GM12878 (cell line): ENCODE results near the gene FANK1. TPM values are rescaled to one million over a fixed set of nuclear protein-coding genes. Genes with fewer than 3 reads are reported as not detected.

Experiments
- ATAC-seq: fragments of 200-7000 bp; cut with Tn5 transposase; 3 replicates; pipeline ENCODE4 v1.9.1; 2020; ENCODE audit warnings: mild to moderate bottlenecking, moderate library complexity
- BruUV-seq: library from RNA; stranded (reverse); fragments of 400-500 nt; replicated peaks from 2 replicates; lab custom pipeline; 2021; lab: Mats Ljungman, UMichigan
- CTCF ChIA-PET: fragments of 300-600 bp; sonication (Branson Sonifier 250); formaldehyde crosslinking; extraction: SDS; loops from one replicate; lab custom pipeline; 2021; ENCODE audit warnings: inconsistent platforms; lab: Yijun Ruan, JAX
- POLR2A ChIA-PET: fragments of 350-600 bp; formaldehyde crosslinking; extraction: SDS; loops from one replicate; lab custom pipeline; 2021; ENCODE audit warnings: inconsistent platforms; lab: Charles Lee
- RAD21 ChIA-PET: fragments of 300-600 bp; sonication (Branson Sonifier 250); formaldehyde crosslinking; loops from one replicate; lab custom pipeline; 2023; ENCODE audit warnings: antibody characterized with exemption; ENCODE audit not compliant: unreplicated experiment; lab: Charles Lee
- SMC1A ChIA-PET: fragments of 300-600 bp; sonication (Branson Sonifier 250); formaldehyde crosslinking; loops from one replicate; lab custom pipeline; 2023; ENCODE audit not compliant: unreplicated experiment, uncharacterized antibody; lab: Charles Lee
- DNase-seq: peaks from one replicate; pipeline ENCODE4 v3.0.0-alpha.2; 2011; ENCODE audit warnings: low read depth, low spot score
- FAIRE-seq: peaks from 3 replicates; lab custom pipeline; 2011; peaks lifted over from hg19 to GRCh38; lab: Jason Lieb, UNC
- H2AFZ ChIP-seq: 2 replicates; pipeline ENCODE4 v1.6.0; 2011; ENCODE audit warnings: low read depth, low read length, control low read depth; ENCODE audit not compliant: control insufficient read depth
- H3K27ac ChIP-seq: 2 replicates; pipeline ENCODE4 v1.5.1; 2011; ENCODE audit warnings: control low read depth; ENCODE audit not compliant: control insufficient read depth, insufficient read depth
- H3K27me3 ChIP-seq, 2 experiments: replicated peaks in 1 of 2; 2 replicates each; pipeline versions ENCODE4 v1.6.0 to v1.6.1; 2011; ENCODE audit warnings: low read length in 1 of 2; ENCODE audit not compliant: control insufficient read depth in 2 of 2, insufficient read depth in 2 of 2
- H3K36me3 ChIP-seq, 2 experiments: 2 replicates each; pipeline ENCODE4 v1.5.1; 2011; ENCODE audit warnings: low read length in 1 of 2; ENCODE audit not compliant: control insufficient read depth in 2 of 2, insufficient read depth in 2 of 2
- H3K4me1 ChIP-seq: 2 replicates; pipeline ENCODE4 v1.6.1; 2011; ENCODE audit warnings: mild to moderate bottlenecking, low read length, moderate library complexity, mixed read lengths; ENCODE audit not compliant: control insufficient read depth, insufficient read depth
- H3K4me2 ChIP-seq: 2 replicates; pipeline ENCODE4 v1.6.0; 2011; ENCODE audit warnings: control low read depth; ENCODE audit not compliant: control insufficient read depth, insufficient read depth
- H3K4me3 ChIP-seq: fragments of 200-600 bp; sonication (generic); 2 replicates; pipeline ENCODE4 v1.5.1; 2016
- H3K79me2 ChIP-seq: 2 replicates; pipeline ENCODE4 v1.6.0; 2011; ENCODE audit warnings: low read length; ENCODE audit not compliant: control insufficient read depth, insufficient read depth
- H3K9ac ChIP-seq: 2 replicates; pipeline ENCODE4 v1.8.0; 2011; ENCODE audit warnings: low read length, control low read depth, mixed read lengths; ENCODE audit not compliant: control insufficient read depth, insufficient read depth
- H3K9me3 ChIP-seq: replicated peaks from 3 replicates; pipeline ENCODE4 v1.5.1; 2011; ENCODE audit warnings: mild to moderate bottlenecking, low read length; ENCODE audit not compliant: control insufficient read depth, insufficient read depth
- H4K20me1 ChIP-seq: 2 replicates; pipeline ENCODE4 v1.6.0; 2011; ENCODE audit not compliant: control insufficient read depth, insufficient read depth
- BACH1 ChIP-seq: fragments of 450-650 bp; IDR thresholded peaks from 2 replicates; pipeline ENCODE4 v1.6.1; 2017; ENCODE audit warnings: mild to moderate bottlenecking, borderline replicate concordance
- BMI1 ChIP-seq: fragments of 450-650 bp; IDR thresholded peaks from 2 replicates; pipeline ENCODE4 v1.6.1; 2016; ENCODE audit warnings: mild to moderate bottlenecking, moderate library complexity, borderline replicate concordance
- CREM ChIP-seq: IDR thresholded peaks from 2 replicates; pipeline ENCODE4 v1.6.1; 2014; ENCODE audit warnings: antibody characterized with exemption, low read depth
- IKZF1 ChIP-seq: fragments of 450-650 bp; conservative IDR thresholded peaks from 2 replicates; pipeline ENCODE4 v1.6.1; 2017; ENCODE audit warnings: antibody characterized with exemption, mild to moderate bottlenecking
- KLF5 ChIP-seq: fragments of 450-650 bp; IDR thresholded peaks from 2 replicates; pipeline ENCODE4 v1.6.1; 2014; ENCODE audit warnings: mild to moderate bottlenecking; ENCODE audit not compliant: partially characterized antibody
- NFXL1 ChIP-seq: fragments of 450-650 bp; IDR thresholded peaks from 2 replicates; pipeline ENCODE4 v1.6.1; 2017; ENCODE audit warnings: antibody characterized with exemption, mild to moderate bottlenecking, borderline replicate concordance
- RAD51 ChIP-seq: fragments of 450-650 bp; IDR thresholded peaks from 2 replicates; pipeline ENCODE4 v1.6.1; 2016; ENCODE audit warnings: moderate library complexity, mild to moderate bottlenecking, inconsistent platforms
- SIN3A ChIP-seq: IDR thresholded peaks from 2 replicates; pipeline ENCODE4 v1.6.1; 2012; ENCODE audit warnings: low read depth, low read length, improper control_type of control experiment
- SREBF1 ChIP-seq: IDR thresholded peaks from 2 replicates; pipeline ENCODE4 v1.6.1; 2012; ENCODE audit warnings: mild to moderate bottlenecking, low read length
- SUPT20H ChIP-seq: IDR thresholded peaks from 2 replicates; pipeline ENCODE4 v1.6.1; 2011; ENCODE audit warnings: low read depth, mild to moderate bottlenecking, low read length, moderate library complexity, borderline replicate concordance; ENCODE audit not compliant: control insufficient read depth
- YY1 ChIP-seq: IDR thresholded peaks from 2 replicates; pipeline ENCODE4 v1.6.1; 2011; ENCODE audit warnings: low read depth, mild to moderate bottlenecking, low read length
- ZNF24 ChIP-seq: fragments of 450-650 bp; IDR thresholded peaks from 2 replicates; pipeline ENCODE4 v1.6.1; 2017; ENCODE audit warnings: antibody characterized with exemption, mild to moderate bottlenecking
- WGBS: methylation state at CpG from one replicate; pipeline ENCODE4 v1.1.6; 2016; ENCODE audit warnings: low lambda C conversion rate; ENCODE audit not compliant: insufficient replicate concordance, insufficient coverage; ENCODE audit errors: missing lambda C conversion rate; 5-methylcytosine and 5-hydroxymethylcytosine counted together
- in situ Hi-C: fragments of 300-500 bp; cut with MboI; formaldehyde crosslinking; loops from 9 replicates; pipeline ENCODE4 v1.14.3; 2018; ENCODE audit warnings: mixed read lengths
- intact Hi-C: fragments of 100-400 bp; cut with micrococcal nuclease; formaldehyde crosslinking; loops from one replicate; pipeline ENCODE4 v1.14.2; 2022; ENCODE audit not compliant: unreplicated experiment
- polyA plus RNA-seq, 11 experiments: library from polyadenylated mRNA; depleted of rRNA in 4 of 11; unstranded in 6 of 11; stranded (reverse) in 5 of 11; fragments of >200 nt; fragmentation: Nextera tagmentation in 4 of 11; fragmentation: Illumina TruSeq in 1 of 11; extraction: Ambion mirVana in 4 of 11; extraction: Trizol in 1 of 11; gene quantifications; 1 replicate in 1 of 11; 2 replicates in 10 of 11; pipeline versions ENCODE4 v1.2.1 to v1.2.3, GENCODE V29; 2011 to 2016; ENCODE audit warnings: inconsistent platforms in 2 of 11, missing spikeins in 2 of 11, low read depth in 1 of 11
- total RNA-seq, 4 experiments: library from RNA; depleted of rRNA in 3 of 4; stranded (reverse); fragments of >200 nt in 3 of 4; fragmentation: Illumina TruSeq in 1 of 4; extraction: Trizol in 1 of 4; gene quantifications; 2 replicates each; pipeline versions ENCODE4 v1.2.1 to v1.2.3, GENCODE V29; 2013 to 2021
- TF ChIP-seq, protein P1 (sequence below): fragments of 450-650 bp; IDR thresholded peaks from 2 replicates; pipeline ENCODE4 v1.6.1; 2017; ENCODE audit warnings: mild to moderate bottlenecking, low read depth, inconsistent platforms; ENCODE audit not compliant: poor library complexity, severe bottlenecking
- TF ChIP-seq, protein P2 (sequence below): IDR thresholded peaks from 2 replicates; pipeline ENCODE4 v1.6.1; 2012; ENCODE audit warnings: low read length, inconsistent platforms
- TF ChIP-seq, protein P3 (sequence below): fragments of 450-650 bp; formaldehyde crosslinking; IDR thresholded peaks from 2 replicates; pipeline ENCODE4 v1.4.0; 2020; ENCODE audit warnings: mild to moderate bottlenecking, moderate library complexity

FANK1 gene
- total and polyA plus RNA-seq, 10 of the 15 experiments (the other 5 are each of a cell fraction or from before 2014, with no cell fraction given), result 0.07 to 0.16 (median 0.13) TPM; not detected in 6

DNA sequence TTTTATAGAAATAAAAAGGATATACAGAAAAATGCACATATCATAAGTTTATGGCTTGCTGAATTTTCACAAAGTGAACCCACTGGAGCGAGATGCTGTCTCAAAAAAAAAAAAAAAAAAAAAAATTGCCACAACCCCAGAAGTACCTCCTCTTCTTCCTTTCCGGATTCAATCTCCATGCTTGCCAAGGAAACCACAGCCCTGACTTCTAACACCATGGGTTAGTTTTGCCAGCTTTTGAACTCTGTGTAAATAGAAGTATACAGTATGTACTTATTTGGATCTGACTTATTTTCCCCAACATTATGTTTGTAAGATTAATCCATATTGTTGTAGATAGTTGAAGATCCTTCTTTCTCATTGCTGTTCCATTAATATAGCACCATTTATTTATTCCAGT is 40.0 kb downstream of the FANK1 start (continued):
- TF ChIP-seq, protein P1, sequence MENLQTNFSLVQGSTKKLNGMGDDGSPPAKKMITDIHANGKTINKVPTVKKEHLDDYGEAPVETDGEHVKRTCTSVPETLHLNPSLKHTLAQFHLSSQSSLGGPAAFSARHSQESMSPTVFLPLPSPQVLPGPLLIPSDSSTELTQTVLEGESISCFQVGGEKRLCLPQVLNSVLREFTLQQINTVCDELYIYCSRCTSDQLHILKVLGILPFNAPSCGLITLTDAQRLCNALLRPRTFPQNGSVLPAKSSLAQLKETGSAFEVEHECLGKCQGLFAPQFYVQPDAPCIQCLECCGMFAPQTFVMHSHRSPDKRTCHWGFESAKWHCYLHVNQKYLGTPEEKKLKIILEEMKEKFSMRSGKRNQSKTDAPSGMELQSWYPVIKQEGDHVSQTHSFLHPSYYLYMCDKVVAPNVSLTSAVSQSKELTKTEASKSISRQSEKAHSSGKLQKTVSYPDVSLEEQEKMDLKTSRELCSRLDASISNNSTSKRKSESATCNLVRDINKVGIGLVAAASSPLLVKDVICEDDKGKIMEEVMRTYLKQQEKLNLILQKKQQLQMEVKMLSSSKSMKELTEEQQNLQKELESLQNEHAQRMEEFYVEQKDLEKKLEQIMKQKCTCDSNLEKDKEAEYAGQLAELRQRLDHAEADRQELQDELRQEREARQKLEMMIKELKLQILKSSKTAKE, result no peak
- TF ChIP-seq, protein P2, sequence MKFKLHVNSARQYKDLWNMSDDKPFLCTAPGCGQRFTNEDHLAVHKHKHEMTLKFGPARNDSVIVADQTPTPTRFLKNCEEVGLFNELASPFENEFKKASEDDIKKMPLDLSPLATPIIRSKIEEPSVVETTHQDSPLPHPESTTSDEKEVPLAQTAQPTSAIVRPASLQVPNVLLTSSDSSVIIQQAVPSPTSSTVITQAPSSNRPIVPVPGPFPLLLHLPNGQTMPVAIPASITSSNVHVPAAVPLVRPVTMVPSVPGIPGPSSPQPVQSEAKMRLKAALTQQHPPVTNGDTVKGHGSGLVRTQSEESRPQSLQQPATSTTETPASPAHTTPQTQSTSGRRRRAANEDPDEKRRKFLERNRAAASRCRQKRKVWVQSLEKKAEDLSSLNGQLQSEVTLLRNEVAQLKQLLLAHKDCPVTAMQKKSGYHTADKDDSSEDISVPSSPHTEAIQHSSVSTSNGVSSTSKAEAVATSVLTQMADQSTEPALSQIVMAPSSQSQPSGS, result no peak
- TF ChIP-seq, protein P3, sequence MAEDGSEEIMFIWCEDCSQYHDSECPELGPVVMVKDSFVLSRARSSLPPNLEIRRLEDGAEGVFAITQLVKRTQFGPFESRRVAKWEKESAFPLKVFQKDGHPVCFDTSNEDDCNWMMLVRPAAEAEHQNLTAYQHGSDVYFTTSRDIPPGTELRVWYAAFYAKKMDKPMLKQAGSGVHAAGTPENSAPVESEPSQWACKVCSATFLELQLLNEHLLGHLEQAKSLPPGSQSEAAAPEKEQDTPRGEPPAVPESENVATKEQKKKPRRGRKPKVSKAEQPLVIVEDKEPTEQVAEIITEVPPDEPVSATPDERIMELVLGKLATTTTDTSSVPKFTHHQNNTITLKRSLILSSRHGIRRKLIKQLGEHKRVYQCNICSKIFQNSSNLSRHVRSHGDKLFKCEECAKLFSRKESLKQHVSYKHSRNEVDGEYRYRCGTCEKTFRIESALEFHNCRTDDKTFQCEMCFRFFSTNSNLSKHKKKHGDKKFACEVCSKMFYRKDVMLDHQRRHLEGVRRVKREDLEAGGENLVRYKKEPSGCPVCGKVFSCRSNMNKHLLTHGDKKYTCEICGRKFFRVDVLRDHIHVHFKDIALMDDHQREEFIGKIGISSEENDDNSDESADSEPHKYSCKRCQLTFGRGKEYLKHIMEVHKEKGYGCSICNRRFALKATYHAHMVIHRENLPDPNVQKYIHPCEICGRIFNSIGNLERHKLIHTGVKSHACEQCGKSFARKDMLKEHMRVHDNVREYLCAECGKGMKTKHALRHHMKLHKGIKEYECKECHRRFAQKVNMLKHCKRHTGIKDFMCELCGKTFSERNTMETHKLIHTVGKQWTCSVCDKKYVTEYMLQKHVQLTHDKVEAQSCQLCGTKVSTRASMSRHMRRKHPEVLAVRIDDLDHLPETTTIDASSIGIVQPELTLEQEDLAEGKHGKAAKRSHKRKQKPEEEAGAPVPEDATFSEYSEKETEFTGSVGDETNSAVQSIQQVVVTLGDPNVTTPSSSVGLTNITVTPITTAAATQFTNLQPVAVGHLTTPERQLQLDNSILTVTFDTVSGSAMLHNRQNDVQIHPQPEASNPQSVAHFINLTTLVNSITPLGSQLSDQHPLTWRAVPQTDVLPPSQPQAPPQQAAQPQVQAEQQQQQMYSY (CRISPR knock-in tag), result no peak
- no peak for TF ChIP-seq RAD51
- TF ChIP-seq SREBF1, result no peak

DNA sequence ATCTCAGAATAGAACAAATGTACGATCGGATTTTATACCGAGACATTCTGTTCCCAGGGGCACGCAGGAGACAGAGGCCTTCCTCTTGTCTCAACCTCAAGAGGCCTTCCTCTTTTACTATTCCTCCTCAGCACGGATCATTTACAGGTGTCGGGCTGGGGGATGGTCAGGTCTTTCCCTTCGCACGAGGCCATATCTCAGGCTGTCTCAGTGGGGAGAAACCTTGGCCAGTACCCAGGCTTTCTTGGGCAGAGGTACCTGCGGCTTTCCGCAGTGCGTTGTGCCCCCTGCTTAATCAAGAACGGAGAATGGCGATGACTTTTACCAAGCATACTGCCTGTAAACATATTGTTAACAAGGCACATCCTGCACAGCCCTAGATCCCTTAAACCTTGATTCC is 44.2 kb downstream of the FANK1 start:
- no peaks in the 10 kb centered on the region for H3K27me3 ChIP-seq
- H3K4me3 ChIP-seq, result no peak overlapping the region
- ChIA-PET SMC1A (no interaction called here), POLR2A (no interaction called here), CTCF (no interaction called here), RAD21 (no interaction called here)
- no peaks in the 10 kb centered on the region for H3K79me2 ChIP-seq
- no peak overlapping the region for H3K9ac ChIP-seq
- intact Hi-C loops, result no loop called here
- H4K20me1 ChIP-seq, result no peaks in the 10 kb centered on the region
- in situ Hi-C loops, result no loop called here
- 34% methylated on average over 13 of the region's 13 CpGs for WGBS
- DNase-seq (no peak), ATAC-seq (no peak), FAIRE-seq (no peak)
- H3K27ac ChIP-seq, result no peak overlapping the region
- no peak overlapping the region for H3K4me2 ChIP-seq
- H3K4me1 ChIP-seq, result no peaks in the 10 kb centered on the region
- no TSS peak for BruUV-seq
- H3K9me3 ChIP-seq, result no peaks in the 10 kb centered on the region
- H2AFZ ChIP-seq, result no peak overlapping the region
- H3K36me3 ChIP-seq, result no peaks in the 10 kb centered on the region
- TF ChIP-seq NFXL1 (no peak), KLF5 (no peak), SIN3A (no peak), BMI1 (no peak), BACH1 (no peak), CREM (no peak), SREBF1 (no peak), SUPT20H (no peak), IKZF1 (no peak), YY1 (no peak), ZNF24 (no peak)
